ENCODE results near the gene ADAP1. TPM values are rescaled to one million over a fixed set of nuclear protein-coding genes. Genes with fewer than 3 reads are reported as not detected.

Gene ADAP1
- total and polyA plus RNA-seq, 2 of the 8 experiments (the other 6 are each of a cell fraction or from before 2014, with no cell fraction given), result 5.8 to 6.1 TPM

GRCh38 chr7:929311-929711, 25.2 kb downstream of the ADAP1 start:
- H3K27ac ChIP-seq (ENCODE audit: low read depth, low read length), result no peak overlapping the region

More at GRCh38 chr7:929311-929711, 25.2 kb downstream of the ADAP1 start:
- Histone ChIP-seq H2AFZ (ENCODE audit: low read length) (no peak overlapping the region), H3K4me3 (ENCODE audit: extremely low read depth in 1 of 4, insufficient read depth in 2 of 4, low read depth in 3 of 4, low read length in 4 of 4) (no peak overlapping the region), H3K14ac (ENCODE audit: insufficient read length) (no peak overlapping the region), H4K20me1 (replicated peaks in 1 of 2; ENCODE audit: control insufficient read depth in 1 of 2, insufficient read depth in 2 of 2, low read length in 2 of 2) (no peaks in the 10 kb centered on the region), H3K23ac (ENCODE audit: insufficient read length) (no peak overlapping the region), H3K4ac (replicated peaks; ENCODE audit: insufficient read length, low read depth, low read length) (no peak overlapping the region), H4K91ac (replicated peaks; ENCODE audit: insufficient read length, low read length) (no peak overlapping the region), H3K23me2 (ENCODE audit: low read depth, low read length) (no peaks in the 10 kb centered on the region), H3K4me2 (ENCODE audit: insufficient read depth in 1 of 2, low read depth in 2 of 2, low read length in 2 of 2) (no peak overlapping the region), H3K27me3 (replicated peaks in 1 of 4; ENCODE audit: control insufficient read depth in 3 of 4, extremely low read depth in 1 of 4, insufficient read depth in 3 of 4, low read length in 3 of 4) (no peaks in the 10 kb centered on the region), H3K79me2 (ENCODE audit: control insufficient read depth in 1 of 2, insufficient read depth in 2 of 2, low read length in 2 of 2) (no peaks in the 10 kb centered on the region), H3K36me3 (ENCODE audit: control insufficient read depth in 2 of 4, insufficient read depth in 4 of 4, low read length in 3 of 4) (no peaks in the 10 kb centered on the region), H2BK120ac (replicated peaks; ENCODE audit: low read depth, low read length) (no peak overlapping the region), H2BK20ac (ENCODE audit: low read length) (no peak overlapping the region), H2BK15ac (ENCODE audit: low read length) (no peak overlapping the region), H3K9me3 (ENCODE audit: insufficient read depth in 2 of 2, low read depth in 1 of 2, low read length in 1 of 2) (no peaks in the 10 kb centered on the region), H2AK5ac (ENCODE audit: low read depth, low read length) (no peak overlapping the region), H3K56ac (replicated peaks; ENCODE audit: insufficient read length, low read depth, low read length) (no peak overlapping the region), H2BK12ac (ENCODE audit: low read depth, low read length) (no peak overlapping the region), H3K9ac (replicated peaks in 1 of 4; ENCODE audit: extremely low read depth in 1 of 4, low read depth in 3 of 4, low read length in 3 of 4) (no peak overlapping the region; a peak in 1 of 7 replicates), H2BK5ac (ENCODE audit: low read depth, low read length) (no peak overlapping the region), H4K8ac (ENCODE audit: extremely low read depth, insufficient read depth, low read length) (no peak overlapping the region), H3K4me1 (replicated peaks in 1 of 4; ENCODE audit: control insufficient read depth in 3 of 4, insufficient read depth in 4 of 4, low read length in 3 of 4) (no peaks in the 10 kb centered on the region), H3K79me1 (ENCODE audit: low read depth, low read length) (no peaks in the 10 kb centered on the region), H4K5ac (ENCODE audit: insufficient read length, low read depth, low read length) (no peak overlapping the region), H3K18ac (ENCODE audit: extremely low read depth, low read length) (no peak overlapping the region)
- TF ChIP-seq GTF2F1 (IDR thresholded peaks at IDR 0.05; ENCODE audit: borderline replicate concordance, low read depth, low read length), result no peak
- no peak for TF ChIP-seq RBBP5 (IDR thresholded peaks at IDR 0.05; ENCODE audit: borderline replicate concordance, low read depth, low read length)
- WGBS, 2 experiments (ENCODE audit: extremely low coverage in 1 of 2, insufficient coverage in 1 of 2, insufficient read length in 1 of 2, insufficient replicate concordance in 2 of 2, low coverage in 1 of 2, low lambda C conversion rate in 2 of 2, missing lambda C conversion rate in 1 of 2), result 87% methylated on average over 13 of the region's 14 CpGs; no CpG with 5 or more reads in 1 of the 2 experiments
- FAIRE-seq (no peak), DNase-seq (ENCODE audit: low read depth in 1 of 2, low spot score in 2 of 2) (no peak)
- CTCF ChIA-PET (ENCODE audit: partially characterized antibody), result interaction anchor here (1.5 kb wide), 1 partner anchor 148 kb away, joined by 3 read pairs; no protein-coding TSS in a partner anchor
- POLR2A ChIA-PET (ENCODE audit: partially characterized antibody), result interaction anchor here (1.2 to 1.6 kb wide), 2 partner anchors 15 to 37 kb away, joined by 3 to 4 read pairs; no protein-coding TSS in a partner anchor
